GM18508 (cell line): ENCODE measurements around the gene SNHG17.
"Not testable (repeated sequence)": the region's sequence is repeated elsewhere in the genome, so short reads cannot be mapped to it uniquely, and the experiment has no call there.

ENCODE experiments used
- ATAC-seq: cut with Tn5 transposase; IDR thresholded peaks from one replicate; pipeline ENCODE4 v1.9.1; 2021; ENCODE audit warnings: moderate number of reproducible peaks; ENCODE audit not compliant: insufficient read depth, unreplicated experiment

Gene SNHG17

GRCh38 chr20:38434770-38435554 is at the start of gene SNHG17:
SNHG17 (minus strand) TSS chr20:38435328.
- ATAC-seq = no peak

GRCh38 chr20:38479596-38479995 is 44.5 kb upstream of the SNHG17 start:
- no peak for ATAC-seq

- no peak for ATAC-seq
Observed at GRCh38 chr20:38477747-38478146, 42.6 kb upstream of the SNHG17 start.

- no peak for ATAC-seq
Observed at GRCh38 chr20:38473367-38473795, 38.3 kb upstream of the SNHG17 start.

GRCh38 chr20:38472513-38473366 is 37.6 kb upstream of the SNHG17 start, which contains the start of gene RALGAPB:
RALGAPB (plus strand) TSS chr20:38472843; CDS start chr20:38488433, 15,590 bp downstream.
- ATAC-seq = no peak

- ATAC-seq = no peak
Observed at GRCh38 chr20:38471987-38472512, 36.9 kb upstream of the SNHG17 start.

- ATAC-seq = no peak
Observed at GRCh38 chr20:38471245-38471644, 36.1 kb upstream of the SNHG17 start.

GRCh38 chr20:38466983-38467382 is 31.9 kb upstream of the SNHG17 start:
- ATAC-seq = no peak

- ATAC-seq = no peak
Observed at GRCh38 chr20:38466171-38466570, 31.0 kb upstream of the SNHG17 start.

GRCh38 chr20:38461569-38461968 is 26.4 kb upstream of the SNHG17 start:
- not testable (repeated sequence) for ATAC-seq

GRCh38 chr20:38461167-38461566 is 26.0 kb upstream of the SNHG17 start:
- ATAC-seq = not testable (repeated sequence)

GRCh38 chr20:38460631-38461030 is 25.5 kb upstream of the SNHG17 start:
- not testable (repeated sequence) for ATAC-seq

- ATAC-seq = no peak
Observed at GRCh38 chr20:38460040-38460623, 25.0 kb upstream of the SNHG17 start.

GRCh38 chr20:38458314-38458713 is 23.2 kb upstream of the SNHG17 start:
- ATAC-seq = no peak

GRCh38 chr20:38454556-38455473 is 19.7 kb upstream of the SNHG17 start:
- ATAC-seq = no peak

GRCh38 chr20:38453941-38454340 is 18.8 kb upstream of the SNHG17 start:
- ATAC-seq = no peak

GRCh38 chr20:38452880-38453624 is 17.9 kb upstream of the SNHG17 start:
- ATAC-seq = no peak

GRCh38 chr20:38450412-38450975 is 15.4 kb upstream of the SNHG17 start:
- ATAC-seq = no peak

- no peak for ATAC-seq
Observed at GRCh38 chr20:38449046-38449445, 13.9 kb upstream of the SNHG17 start.
